SJCRH30 (cell line): Measurements from ENCODE around the gene OR2T27. TPM values are rescaled to one million over a fixed set of nuclear protein-coding genes. Genes with fewer than 3 reads are reported as not detected.
"Not testable (repeated sequence)": the region's sequence is repeated elsewhere in the genome, so short reads cannot be mapped to it uniquely, and the experiment has no call there.

ENCODE experiments used
- DNase-seq, 2 experiments: peaks; one replicate each; pipeline ENCODE4 v3.0.0-alpha.2; 2015 to 2020
- H3K27ac ChIP-seq: fragments of 250-450 bp; sonication (Bioruptor Pico); 2 replicates; pipeline ENCODE4 v1.5.1; 2020; ENCODE audit warnings: mild to moderate bottlenecking, moderate library complexity
- H3K27me3 ChIP-seq: fragments of 250-450 bp; sonication (Bioruptor Pico); 2 replicates; pipeline ENCODE4 v1.5.1; 2020; ENCODE audit warnings: mild to moderate bottlenecking, moderate library complexity
- H3K36me3 ChIP-seq: fragments of 250-450 bp; sonication (Bioruptor Pico); 2 replicates; pipeline ENCODE4 v1.5.1; 2020; ENCODE audit warnings: mild to moderate bottlenecking, moderate library complexity
- H3K4me1 ChIP-seq: fragments of 250-450 bp; sonication (Bioruptor Pico); 2 replicates; pipeline ENCODE4 v1.5.1; 2020; ENCODE audit warnings: mild to moderate bottlenecking, moderate library complexity
- H3K4me3 ChIP-seq: fragments of 250-450 bp; sonication (Bioruptor Pico); 2 replicates; pipeline ENCODE4 v1.5.1; 2020; ENCODE audit warnings: mild to moderate bottlenecking, moderate library complexity
- H3K9me3 ChIP-seq: fragments of 250-450 bp; sonication (Bioruptor Pico); replicated peaks from 2 replicates; pipeline ENCODE4 v1.5.1; 2020; ENCODE audit warnings: mild to moderate bottlenecking, moderate library complexity
- total RNA-seq: library from RNA; depleted of rRNA; stranded (reverse); fragments of >200 nt; shearing (Covaris generic); gene quantifications from 2 replicates; pipeline ENCODE4 v1.2.3, GENCODE V29; 2014; rRNA removed

Gene OR2T27
- total RNA-seq = not detected in 2 replicates

- not testable (repeated sequence) for H3K4me3 ChIP-seq, H3K27me3 ChIP-seq, H3K36me3 ChIP-seq, H3K9me3 ChIP-seq, H3K27ac ChIP-seq, DNase-seq, H3K4me1 ChIP-seq
Measured at GRCh38 chr1:248655354-248655753, at the start of gene OR2T27. OR2T27 (minus strand) TSS chr1:248655528; CDS start chr1:248650884, 4,644 bp downstream.

GRCh38 chr1:248704606-248705005, 49.3 kb upstream of the OR2T27 start:
- Histone ChIP-seq H3K27ac (no peak overlapping the region), H3K4me1 (no peaks in the 10 kb centered on the region), H3K27me3 (no peaks in the 10 kb centered on the region), H3K36me3 (no peaks in the 10 kb centered on the region), H3K4me3 (no peak overlapping the region), H3K9me3 (no peaks in the 10 kb centered on the region)
- peak; percentile 8 to 16 for DNase-seq

- H3K36me3 ChIP-seq = no peaks in the 10 kb centered on the region
- no peaks in the 10 kb centered on the region for H3K9me3 ChIP-seq
- H3K4me1 ChIP-seq = no peaks in the 10 kb centered on the region
- H3K27ac ChIP-seq = no peak overlapping the region
- no peak for DNase-seq
- no peaks in the 10 kb centered on the region for H3K27me3 ChIP-seq
- no peak overlapping the region for H3K4me3 ChIP-seq
Measured at GRCh38 chr1:248703674-248704073, 48.3 kb upstream of the OR2T27 start.

GRCh38 chr1:248702714-248703113, 47.4 kb upstream of the OR2T27 start, which contains the start of gene OR14I1:
OR14I1 (minus strand) TSS chr1:248702766.
- H3K9me3 ChIP-seq = no peaks in the 10 kb centered on the region
- H3K27me3 ChIP-seq = no peaks in the 10 kb centered on the region
- DNase-seq = no peak
- H3K4me1 ChIP-seq = no peaks in the 10 kb centered on the region
- H3K27ac ChIP-seq = no peak within 1 kb of the TSS
- no peak within 1 kb of the TSS for H3K4me3 ChIP-seq
- no peaks in the 10 kb centered on the region for H3K36me3 ChIP-seq

GRCh38 chr1:248699099-248699498, 43.8 kb upstream of the OR2T27 start:
- Histone ChIP-seq H3K4me3 (no peak overlapping the region), H3K9me3 (no peaks in the 10 kb centered on the region), H3K27ac (no peak overlapping the region), H3K36me3 (no peaks in the 10 kb centered on the region), H3K4me1 (no peaks in the 10 kb centered on the region), H3K27me3 (no peaks in the 10 kb centered on the region)
- no peak for DNase-seq

GRCh38 chr1:248697907-248698306, 42.6 kb upstream of the OR2T27 start:
- no peak overlapping the region for H3K4me3 ChIP-seq

GRCh38 chr1:248696774-248697173, 41.4 kb upstream of the OR2T27 start:
- Histone ChIP-seq H3K9me3 (no peaks in the 10 kb centered on the region), H3K4me1 (no peaks in the 10 kb centered on the region), H3K27me3 (no peaks in the 10 kb centered on the region), H3K27ac (no peak overlapping the region), H3K36me3 (no peaks in the 10 kb centered on the region), H3K4me3 (no peak overlapping the region)
- no peak for DNase-seq

More at GRCh38 chr1:248697907-248698306, 42.6 kb upstream of the OR2T27 start:
- Histone ChIP-seq H3K27ac (no peak overlapping the region), H3K4me1 (no peaks in the 10 kb centered on the region), H3K27me3 (no peaks in the 10 kb centered on the region), H3K36me3 (no peaks in the 10 kb centered on the region), H3K9me3 (no peaks in the 10 kb centered on the region)
- no peak for DNase-seq

GRCh38 chr1:248696261-248696660, 40.9 kb upstream of the OR2T27 start:
- Histone ChIP-seq H3K4me3 (no peak overlapping the region), H3K27ac (no peak overlapping the region), H3K27me3 (no peaks in the 10 kb centered on the region), H3K9me3 (no peaks in the 10 kb centered on the region), H3K36me3 (no peaks in the 10 kb centered on the region), H3K4me1 (no peaks in the 10 kb centered on the region)
- DNase-seq = peak; percentile 6 to 33

GRCh38 chr1:248695451-248696132, 40.3 kb upstream of the OR2T27 start:
- Histone ChIP-seq H3K36me3 (no peaks in the 10 kb centered on the region), H3K9me3 (no peaks in the 10 kb centered on the region), H3K27ac (no peak overlapping the region), H3K27me3 (no peaks in the 10 kb centered on the region), H3K4me1 (no peaks in the 10 kb centered on the region), H3K4me3 (no peak overlapping the region)
- DNase-seq = no peak

- no peaks in the 10 kb centered on the region for H3K4me1 ChIP-seq
- H3K9me3 ChIP-seq = no peaks in the 10 kb centered on the region
- H3K36me3 ChIP-seq = no peaks in the 10 kb centered on the region
- no peaks in the 10 kb centered on the region for H3K27me3 ChIP-seq
- no peak overlapping the region for H3K4me3 ChIP-seq
- no peak for DNase-seq
- no peak overlapping the region for H3K27ac ChIP-seq
Measured at GRCh38 chr1:248691567-248692155, 36.3 kb upstream of the OR2T27 start.

- Histone ChIP-seq H3K4me1 (no peaks in the 10 kb centered on the region), H3K4me3 (no peak overlapping the region), H3K9me3 (no peaks in the 10 kb centered on the region), H3K36me3 (no peaks in the 10 kb centered on the region), H3K27ac (no peak overlapping the region), H3K27me3 (no peaks in the 10 kb centered on the region)
- no peak for DNase-seq
Measured at GRCh38 chr1:248688527-248689298, 33.4 kb upstream of the OR2T27 start.

GRCh38 chr1:248686815-248687214, 31.5 kb upstream of the OR2T27 start:
- DNase-seq = peak in 1 of 2 experiments; percentile 12
- H3K27ac ChIP-seq = no peak overlapping the region
- no peak overlapping the region for H3K4me3 ChIP-seq
- no peaks in the 10 kb centered on the region for H3K36me3 ChIP-seq
- H3K4me1 ChIP-seq = no peaks in the 10 kb centered on the region
- no peaks in the 10 kb centered on the region for H3K27me3 ChIP-seq
- no peaks in the 10 kb centered on the region for H3K9me3 ChIP-seq

GRCh38 chr1:248681651-248682050, 26.3 kb upstream of the OR2T27 start:
- no peaks in the 10 kb centered on the region for H3K4me1 ChIP-seq
- no peaks in the 10 kb centered on the region for H3K27me3 ChIP-seq
- no peaks in the 10 kb centered on the region for H3K9me3 ChIP-seq
- H3K36me3 ChIP-seq = no peaks in the 10 kb centered on the region
- no peak overlapping the region for H3K4me3 ChIP-seq
- DNase-seq = no peak
- no peak overlapping the region for H3K27ac ChIP-seq

- H3K9me3 ChIP-seq = no peaks in the 10 kb centered on the region
- DNase-seq = peak in 1 of 2 experiments; percentile 8
- no peak overlapping the region for H3K4me3 ChIP-seq
- H3K27ac ChIP-seq = no peak overlapping the region
- no peaks in the 10 kb centered on the region for H3K36me3 ChIP-seq
- H3K4me1 ChIP-seq = no peaks in the 10 kb centered on the region
- H3K27me3 ChIP-seq = no peaks in the 10 kb centered on the region
Measured at GRCh38 chr1:248670003-248670402, 14.7 kb upstream of the OR2T27 start.
